Gastrocnemius medialis (tissue), 4 donors: ENCODE results near the gene KRT78. TPM values are rescaled to one million over a fixed set of nuclear protein-coding genes. Genes with fewer than 3 reads are reported as not detected.

Source experiments
- ATAC-seq, 2 donors: fragments of 150-250 bp; one replicate each; pipeline ENCODE4 v1.9.1; 2016
- DNase-seq, 2 donors: peaks; one replicate each; pipeline ENCODE4 v3.0.0-alpha.2; 2019
- H3K27ac ChIP-seq, 4 donors: fragments of 200-600 bp; sonication (generic); 1 replicate in 1 of 4; 2 replicates in 3 of 4; pipeline ENCODE4 v1.5.1; 2016 to 2018; ENCODE audit warnings: mild to moderate bottlenecking in 2 of 4, moderate library complexity in 1 of 4
- H3K27me3 ChIP-seq, 3 donors: fragments of 200-600 bp; sonication (generic) in 2 of 3; 1 replicate in 1 of 3; 2 replicates in 2 of 3; pipeline versions ENCODE4 v1.5.1 to v1.6.0; 2016 to 2019; ENCODE audit warnings: mild to moderate bottlenecking in 1 of 3, moderate library complexity in 1 of 3
- H3K36me3 ChIP-seq, 2 donors: fragments of 200-600 bp; sonication (generic) in 1 of 2; one replicate each; pipeline ENCODE4 v1.5.1; 2017 to 2018
- H3K4me1 ChIP-seq, 2 donors: fragments of 200-600 bp; sonication (generic) in 1 of 2; one replicate each; pipeline ENCODE4 v1.5.1; 2016 to 2017; ENCODE audit warnings: mild to moderate bottlenecking in 2 of 2
- H3K4me3 ChIP-seq, 4 donors: fragments of 200-600 bp; sonication (generic) in 3 of 4; 1 replicate in 1 of 4; 2 replicates in 3 of 4; pipeline ENCODE4 v1.5.1; 2016 to 2019; ENCODE audit warnings: mild to moderate bottlenecking in 2 of 4
- H3K9me3 ChIP-seq, 3 donors: fragments of 200-600 bp; sonication (generic) in 2 of 3; 1 replicate in 1 of 3; 2 replicates in 2 of 3; pipeline ENCODE4 v1.5.1; 2016 to 2019
- POLR2A ChIP-seq, 2 donors: fragments of 450-650 bp; IDR thresholded peaks; one replicate each; pipeline ENCODE4 v1.6.1; 2017; ENCODE audit warnings: antibody characterized with exemption in 2 of 2, mild to moderate bottlenecking in 2 of 2, moderate library complexity in 2 of 2
- in situ Hi-C, 4 donors: fragments of 200-750 bp; cut with MboI; loops; one replicate each; pipeline versions ENCODE4 v1.15.0 to v1.8.0; 2017; ENCODE audit warnings: low sequenced_read_pairs in 4 of 4
- intact Hi-C: fragments of 100-400 bp; cut with DNase I; formaldehyde crosslinking; loops from one replicate; pipeline ENCODE4 v1.15.1; 2023; ENCODE audit warnings: low total_unique reads
- total RNA-seq, 4 donors: library from RNA; depleted of rRNA; stranded (reverse); fragments of >200 nt; gene quantifications; one replicate each; pipeline versions ENCODE4 v1.1.0 to v1.2.3, GENCODE V29; 2016
- TF ChIP-seq, protein P1 (sequence below), 5 experiments: fragments of 450-650 bp in 3 of 5; fragments of 200-600 bp in 2 of 5; sonication (generic) in 2 of 5; IDR thresholded peaks in 4 of 5; conservative IDR thresholded peaks in 1 of 5; 1 replicate in 4 of 5; 2 replicates in 1 of 5; pipeline ENCODE4 v1.5.1; 2016 to 2019; ENCODE audit warnings: antibody characterized with exemption in 5 of 5, mild to moderate bottlenecking in 3 of 5, moderate library complexity in 3 of 5

KRT78 gene
- total RNA-seq, 4 donors from 2014 or later: not detected

- in situ Hi-C loops (no loop called here), intact Hi-C loops (no loop called here)
- ATAC-seq (no peak), DNase-seq (no peak)
- Histone ChIP-seq H3K27ac (no peak overlapping the region), H3K36me3 (no peaks in the 10 kb centered on the region), H3K4me1 (no peaks in the 10 kb centered on the region), H3K4me3 (no peak overlapping the region), H3K27me3 (no peaks in the 10 kb centered on the region), H3K9me3 (no peaks in the 10 kb centered on the region)
- TF ChIP-seq, protein P1, sequence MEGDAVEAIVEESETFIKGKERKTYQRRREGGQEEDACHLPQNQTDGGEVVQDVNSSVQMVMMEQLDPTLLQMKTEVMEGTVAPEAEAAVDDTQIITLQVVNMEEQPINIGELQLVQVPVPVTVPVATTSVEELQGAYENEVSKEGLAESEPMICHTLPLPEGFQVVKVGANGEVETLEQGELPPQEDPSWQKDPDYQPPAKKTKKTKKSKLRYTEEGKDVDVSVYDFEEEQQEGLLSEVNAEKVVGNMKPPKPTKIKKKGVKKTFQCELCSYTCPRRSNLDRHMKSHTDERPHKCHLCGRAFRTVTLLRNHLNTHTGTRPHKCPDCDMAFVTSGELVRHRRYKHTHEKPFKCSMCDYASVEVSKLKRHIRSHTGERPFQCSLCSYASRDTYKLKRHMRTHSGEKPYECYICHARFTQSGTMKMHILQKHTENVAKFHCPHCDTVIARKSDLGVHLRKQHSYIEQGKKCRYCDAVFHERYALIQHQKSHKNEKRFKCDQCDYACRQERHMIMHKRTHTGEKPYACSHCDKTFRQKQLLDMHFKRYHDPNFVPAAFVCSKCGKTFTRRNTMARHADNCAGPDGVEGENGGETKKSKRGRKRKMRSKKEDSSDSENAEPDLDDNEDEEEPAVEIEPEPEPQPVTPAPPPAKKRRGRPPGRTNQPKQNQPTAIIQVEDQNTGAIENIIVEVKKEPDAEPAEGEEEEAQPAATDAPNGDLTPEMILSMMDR (IDR thresholded peaks at IDR 0.05 in 4 of 5, conservative IDR thresholded peaks at IDR 0.05 in 1 of 5): peak in 4 of 5 experiments; percentile 22 to 56 (median 46)
- no peak for TF ChIP-seq POLR2A (IDR thresholded peaks at IDR 0.05)
Measured at GRCh38 chr12:52865090-52865944, 16.5 kb upstream of the KRT78 start.

DNA sequence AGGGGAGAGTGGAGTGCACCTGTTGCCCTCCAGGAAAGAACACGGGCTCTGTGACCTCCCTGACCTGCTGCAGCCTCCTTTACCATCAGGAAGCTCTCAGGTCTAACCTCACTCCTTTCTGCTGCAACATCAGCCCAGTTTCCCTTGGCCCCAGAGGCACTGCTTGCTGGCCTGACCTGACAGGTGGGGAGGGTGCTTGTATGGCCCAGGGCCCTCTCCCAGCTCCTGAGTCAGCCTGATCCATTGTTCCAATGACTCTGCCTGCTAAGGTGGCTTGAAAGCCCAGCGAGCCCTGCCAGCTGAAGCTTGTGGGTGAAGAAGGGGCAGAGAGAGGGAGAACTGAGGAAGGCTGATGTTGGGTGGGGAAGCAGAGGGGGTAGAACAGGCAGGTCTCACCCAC, 13.2 kb upstream of the KRT78 start:
- ATAC-seq (no peak), DNase-seq (no peak)
- Histone ChIP-seq H3K27me3 (no peaks in the 10 kb centered on the region), H3K36me3 (no peaks in the 10 kb centered on the region), H3K9me3 (no peaks in the 10 kb centered on the region), H3K4me1 (no peaks in the 10 kb centered on the region), H3K27ac (no peak overlapping the region), H3K4me3 (no peak overlapping the region)
- TF ChIP-seq, protein P1 (IDR thresholded peaks at IDR 0.05 in 4 of 5, conservative IDR thresholded peaks at IDR 0.05 in 1 of 5): no peak
- no peak for TF ChIP-seq POLR2A (IDR thresholded peaks at IDR 0.05)
- intact Hi-C loops (no loop called here), in situ Hi-C loops (no loop called here)

GRCh38 chr12:52861511-52861910, 12.7 kb upstream of the KRT78 start:
- no peaks in the 10 kb centered on the region for H3K36me3 ChIP-seq
- ATAC-seq (no peak), DNase-seq (no peak)
- TF ChIP-seq POLR2A (IDR thresholded peaks at IDR 0.05): no peak
- TF ChIP-seq, protein P1 (IDR thresholded peaks at IDR 0.05 in 4 of 5, conservative IDR thresholded peaks at IDR 0.05 in 1 of 5): no peak
- no peak overlapping the region for H3K4me3 ChIP-seq
- intact Hi-C loops: no loop called here
- H3K27me3 ChIP-seq: no peaks in the 10 kb centered on the region
- no peaks in the 10 kb centered on the region for H3K9me3 ChIP-seq
- no peaks in the 10 kb centered on the region for H3K4me1 ChIP-seq
- in situ Hi-C loops: no loop called here
- H3K27ac ChIP-seq: no peak overlapping the region

DNA sequence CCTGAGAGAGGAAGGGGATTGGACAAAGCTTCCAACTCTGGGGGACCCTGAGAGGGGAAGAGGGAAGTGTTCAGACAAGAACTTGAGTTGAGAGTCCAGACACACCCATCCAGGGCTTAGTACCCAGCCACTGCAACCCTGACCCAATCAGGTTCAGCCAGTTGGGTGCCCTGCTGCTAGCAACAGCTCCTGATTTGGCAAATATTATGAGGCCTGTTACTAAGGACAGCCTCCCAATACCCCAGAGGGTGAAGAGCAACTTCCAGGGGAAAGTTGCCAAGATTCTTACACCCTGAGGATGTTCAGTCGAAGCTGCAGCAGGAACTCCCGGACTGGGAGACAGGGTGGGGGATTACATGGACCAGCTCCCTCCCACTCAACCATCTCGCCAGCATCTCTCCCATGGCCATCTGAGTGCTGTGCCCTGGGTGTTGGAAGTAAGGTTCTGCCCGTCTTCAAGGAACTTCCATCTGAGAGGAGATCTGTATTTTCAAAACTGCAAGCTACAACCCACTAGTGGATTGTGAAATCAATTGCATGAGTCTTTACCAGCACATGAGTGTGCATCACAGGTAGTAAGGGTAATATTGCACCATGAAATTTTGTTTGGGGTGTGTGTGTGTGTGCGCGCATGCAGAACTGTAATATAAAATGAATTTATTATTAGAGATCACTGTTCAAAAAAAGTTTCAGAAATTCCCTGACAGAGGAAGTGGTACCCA, 11.5 kb upstream of the KRT78 start:
- H3K36me3 ChIP-seq: no peaks in the 10 kb centered on the region
- H3K4me3 ChIP-seq: no peak overlapping the region
- no peaks in the 10 kb centered on the region for H3K9me3 ChIP-seq
- intact Hi-C loops: no loop called here
- ATAC-seq (no peak), DNase-seq (no peak)
- H3K4me1 ChIP-seq: no peaks in the 10 kb centered on the region
- H3K27me3 ChIP-seq: no peaks in the 10 kb centered on the region
- in situ Hi-C loops: no loop called here
- no peak for TF ChIP-seq POLR2A (IDR thresholded peaks at IDR 0.05)
- TF ChIP-seq, protein P1 (IDR thresholded peaks at IDR 0.05 in 4 of 5, conservative IDR thresholded peaks at IDR 0.05 in 1 of 5): no peak
- no peak overlapping the region for H3K27ac ChIP-seq
